Activated CD4-positive, alpha-beta T cell treated with anti-CD3 and anti-CD28 coated beads, Interleukin-2, Interleukin-6, amounts not matched to agents 100 ng/mL and 50 ng/mL, durations not matched to agents 16 hours and 8 hours (primary cell): ENCODE data around the gene ZNF382.
"Not testable (repeated sequence)": the region's sequence is repeated elsewhere in the genome, so short reads cannot be mapped to it uniquely, and the experiment has no call there.

ENCODE experiments used
- DNase-seq: peaks from one replicate; pipeline ENCODE4 v3.0.0-alpha.2; 2020

Gene ZNF382

DNA sequence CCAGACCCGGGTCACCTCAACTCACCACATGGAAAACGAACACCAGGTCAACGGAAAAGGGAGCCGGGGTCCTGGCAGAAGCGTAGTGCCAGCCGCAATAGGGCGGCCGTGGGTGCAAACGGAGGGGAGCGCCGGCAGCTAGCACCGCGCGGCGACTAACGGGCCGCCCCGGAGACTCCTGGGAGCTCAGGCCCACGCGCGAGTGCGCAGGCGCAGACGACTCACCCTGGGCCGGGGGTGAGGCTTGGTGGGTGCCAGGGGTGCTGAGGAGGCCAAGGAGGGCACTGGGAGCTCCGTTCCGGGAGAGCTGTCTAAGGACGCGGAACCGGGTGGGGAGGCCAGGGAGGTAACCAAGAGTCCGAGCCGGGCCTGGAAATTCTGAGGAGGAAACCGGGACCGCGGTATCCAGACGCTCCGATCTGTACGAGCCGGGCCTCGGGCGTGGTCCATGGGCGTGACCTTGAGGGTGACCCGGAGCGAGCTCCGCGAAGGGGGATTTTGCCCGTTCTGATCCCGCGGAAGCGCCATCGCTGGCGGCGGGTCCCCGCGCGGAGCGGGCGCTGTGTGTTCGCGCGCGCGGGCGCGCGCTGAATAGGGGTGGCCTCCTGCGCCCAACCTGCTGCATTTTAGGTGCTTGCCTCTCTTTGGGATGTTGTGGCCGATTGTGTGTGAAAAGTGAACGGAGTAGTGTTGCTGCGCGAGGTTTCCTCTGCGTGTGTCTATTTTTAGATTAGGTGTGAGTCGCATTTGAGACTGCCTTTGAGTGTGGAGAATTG lies at the start of gene ZNF382:
ZNF382 (plus strand) TSS at position 213 of the 776 bp plus-strand sequence. CDS start 4,602 bp downstream, outside the sequence.
- DNase-seq, result peak; percentile 89

DNA sequence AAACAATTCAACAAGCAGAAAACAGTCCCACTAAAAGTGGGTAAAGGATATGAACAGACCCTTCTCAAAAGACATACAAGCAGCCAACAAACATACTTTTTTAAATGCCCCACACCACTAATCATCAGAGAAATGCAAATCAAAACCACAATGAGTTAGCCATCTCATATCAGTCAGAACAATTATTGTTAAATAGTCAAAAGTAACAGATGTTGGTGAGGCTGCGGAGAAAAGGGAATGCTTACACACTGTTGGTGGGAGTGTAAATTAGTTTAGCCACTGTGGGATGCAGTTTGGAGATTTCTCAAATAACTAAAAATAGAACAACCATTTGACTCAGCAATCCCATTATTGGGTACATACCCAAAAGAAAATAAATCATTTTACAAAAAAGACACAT lies 40.7 kb upstream of the ZNF382 start:
- no peak for DNase-seq

DNA sequence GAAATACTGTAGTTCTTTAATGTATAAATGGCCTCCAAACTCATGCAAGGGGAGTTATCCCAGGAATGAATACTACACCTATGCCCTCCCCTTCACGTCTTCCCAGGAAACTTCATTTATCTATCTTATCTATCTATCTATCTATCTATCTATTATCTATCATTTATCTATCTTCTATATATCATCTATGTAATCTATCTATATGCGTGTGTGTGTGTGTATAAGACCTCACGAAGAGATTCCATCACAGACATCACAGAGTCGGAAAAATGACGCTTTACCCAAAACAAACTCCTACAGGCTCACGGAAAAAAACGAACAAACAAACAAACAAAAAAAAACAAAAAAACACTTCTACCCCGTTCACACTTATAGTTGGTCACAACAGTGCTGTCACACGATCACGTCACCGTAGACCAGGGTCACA lies 32.5 kb upstream of the ZNF382 start:
- DNase-seq, result no peak

DNA sequence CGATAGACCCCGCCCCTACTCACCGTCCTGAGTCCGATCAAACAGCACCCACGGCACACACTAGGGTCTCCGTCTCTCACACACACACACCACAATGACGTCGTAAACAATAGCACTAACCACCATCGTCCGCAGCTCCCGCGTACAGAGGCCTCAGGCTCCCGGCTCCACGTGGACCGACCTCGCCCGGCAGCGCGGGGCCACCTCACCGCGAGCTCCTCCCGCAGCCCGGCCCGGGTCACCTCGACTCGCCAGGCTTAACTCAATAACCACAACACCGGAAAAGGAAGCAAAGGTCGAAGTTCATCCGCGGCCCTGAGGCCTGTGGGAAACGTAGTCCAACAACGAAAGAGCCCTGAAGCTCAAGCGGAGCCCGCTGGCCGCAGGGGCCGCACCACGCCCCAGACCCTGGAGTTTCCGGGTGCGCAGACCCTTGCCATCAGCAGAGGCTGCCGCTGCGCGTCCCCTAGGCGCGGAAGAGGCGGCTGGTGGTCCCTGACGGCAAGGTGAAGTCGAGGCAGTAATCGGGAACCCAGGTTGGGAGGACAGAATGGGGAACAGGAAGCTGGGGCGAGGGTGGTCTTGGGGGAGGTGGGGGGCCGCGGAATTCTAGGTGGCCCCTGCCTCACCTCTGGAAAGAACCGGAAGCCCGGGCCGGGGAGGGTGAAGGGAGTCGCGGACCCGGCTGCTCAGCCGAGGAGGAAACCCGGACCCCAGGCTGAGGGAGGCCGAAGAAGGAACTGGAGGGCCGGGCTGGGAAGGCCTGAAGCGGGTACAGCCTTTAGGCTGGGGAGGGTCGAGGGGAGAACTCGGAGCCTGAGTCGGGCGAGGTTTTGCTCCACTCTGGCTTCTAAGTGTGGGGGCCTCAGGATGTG lies 31.9 kb upstream of the ZNF382 start, which contains the start of gene ZNF529:
ZNF529 (minus strand) TSS at position 273 of the 875 bp plus-strand sequence. CDS start 946 bp downstream, outside the sequence.
- peak; percentile 91 for DNase-seq

DNA sequence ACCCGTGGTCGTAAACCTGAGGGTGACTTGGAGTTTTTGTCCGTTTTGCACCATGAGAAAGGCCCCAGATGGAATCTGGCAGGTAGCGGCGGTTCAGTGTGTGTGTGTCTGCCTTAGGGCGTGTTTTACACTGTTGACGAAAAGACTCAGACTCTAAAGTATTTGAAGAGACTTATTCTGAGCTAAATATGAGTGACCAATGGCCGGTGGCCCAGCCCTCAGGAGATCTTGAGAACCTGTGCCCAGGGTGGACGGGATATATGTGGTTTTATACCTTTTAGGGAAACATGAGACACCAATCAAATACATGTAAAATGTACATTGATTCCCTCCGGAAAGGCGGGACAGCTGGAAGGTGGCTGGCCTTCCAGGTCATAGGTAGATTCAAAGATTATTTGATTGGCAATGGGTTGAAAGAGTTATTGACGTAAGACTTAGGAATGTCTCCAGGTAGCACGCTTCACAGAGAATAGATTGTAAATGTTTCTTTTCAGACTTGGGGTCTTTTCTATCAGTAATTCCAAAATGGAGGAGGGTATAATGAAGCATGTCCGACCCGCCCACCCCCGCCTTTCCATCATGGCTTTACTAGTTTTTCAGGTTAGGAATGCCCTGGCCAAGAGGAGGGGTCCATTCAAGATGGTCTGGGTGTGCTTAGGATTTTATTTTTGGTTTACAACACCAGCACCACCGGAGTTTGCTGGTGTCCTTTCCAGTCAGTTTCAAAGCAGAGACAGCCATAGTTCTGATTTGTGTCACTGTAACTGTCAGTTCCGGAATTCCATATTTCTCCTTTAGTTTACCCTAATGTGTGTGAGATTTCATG lies 31.0 kb upstream of the ZNF382 start:
- DNase-seq, result peak; percentile 3

DNA sequence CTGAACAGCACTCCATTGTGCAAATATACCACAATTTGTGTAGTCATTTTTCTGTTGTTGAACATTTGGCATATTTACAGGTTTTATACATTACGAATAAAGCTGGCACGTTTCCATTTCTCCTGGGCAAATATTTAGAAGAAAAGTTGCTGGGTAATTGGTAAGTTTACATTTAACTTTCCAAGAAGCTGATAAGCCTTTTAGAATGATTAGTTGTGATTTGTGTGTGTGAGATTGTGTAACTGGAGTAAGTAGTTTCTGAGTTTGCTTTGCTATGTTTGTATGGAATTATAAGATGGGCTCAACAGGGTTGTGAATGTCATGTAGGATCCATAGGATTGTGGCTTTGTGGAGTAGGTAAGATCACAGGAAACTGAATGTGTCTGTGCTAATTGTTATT lies 30.4 kb upstream of the ZNF382 start:
- no peak for DNase-seq

DNA sequence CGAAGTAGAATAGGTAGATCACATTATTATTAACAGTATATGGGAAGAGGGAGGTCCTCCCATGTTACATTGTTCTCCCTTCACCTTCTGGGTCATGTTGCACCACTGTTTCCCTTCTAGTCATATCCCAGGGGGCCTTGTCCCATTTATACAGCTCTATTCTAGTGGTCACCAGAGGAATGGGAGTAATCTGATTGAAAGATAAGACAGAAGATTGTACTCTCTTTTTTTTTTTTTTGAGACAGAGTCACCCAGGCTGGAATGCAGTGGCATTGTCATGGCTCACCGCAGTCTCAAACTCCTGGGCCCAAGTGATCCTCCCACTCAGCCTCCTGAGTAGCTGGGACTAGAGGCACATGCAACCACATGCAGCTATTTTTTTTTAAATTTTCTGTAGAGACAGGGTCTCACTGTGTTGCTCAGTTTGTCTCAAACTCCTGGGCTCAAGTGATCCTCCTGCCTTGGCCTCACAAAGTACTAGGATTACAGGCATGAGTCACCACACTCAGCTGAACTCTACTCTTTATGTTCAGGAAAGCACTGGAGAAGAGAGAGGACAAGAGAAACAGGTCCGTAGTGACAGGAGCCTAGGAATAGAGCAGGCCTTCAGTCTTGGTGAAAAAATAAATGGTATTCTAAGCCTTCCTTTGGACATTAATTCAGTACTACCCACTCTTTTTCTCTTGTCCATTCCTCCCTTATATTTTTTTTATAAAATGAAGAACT lies 27.7 kb upstream of the ZNF382 start:
- no peak for DNase-seq

DNA sequence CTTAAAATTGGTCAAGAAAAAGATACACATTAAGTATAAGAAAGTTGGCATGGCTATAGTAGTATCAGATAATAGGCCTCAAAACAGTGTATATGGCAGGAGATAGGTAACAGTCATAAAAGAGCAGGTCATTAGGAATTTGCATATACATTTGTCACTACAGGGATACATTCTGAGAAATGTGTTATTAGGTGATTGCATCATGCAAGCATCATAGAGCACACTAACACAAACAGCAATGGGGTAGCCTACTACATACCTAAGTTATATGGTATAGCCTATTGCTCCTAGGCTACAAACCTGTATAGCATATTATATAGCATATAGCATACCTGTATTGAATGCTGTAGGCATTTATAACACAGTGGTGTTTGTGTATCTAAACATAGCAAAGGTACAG lies 25.9 kb upstream of the ZNF382 start:
- no peak for DNase-seq

DNA sequence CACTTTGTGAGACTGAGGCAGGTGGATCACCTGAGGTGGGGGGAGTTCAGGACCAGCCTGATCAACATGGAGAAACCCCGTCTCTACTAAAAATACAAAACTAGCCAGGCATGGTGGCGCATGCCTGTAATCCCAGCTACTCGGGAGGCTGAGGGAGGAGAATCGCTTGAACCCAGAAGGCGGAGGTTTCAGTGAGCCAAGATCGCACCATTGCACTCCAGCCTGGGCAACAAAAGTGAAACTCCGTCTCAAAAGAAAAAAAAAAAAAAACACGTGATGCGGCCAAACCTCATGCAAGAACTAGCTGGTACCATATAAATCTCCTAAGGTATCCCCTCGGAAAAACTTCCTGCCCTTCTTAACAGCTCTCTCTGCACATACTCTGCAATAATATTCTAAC lies 2.4 kb upstream of the ZNF382 start:
- not testable (repeated sequence) for DNase-seq

DNA sequence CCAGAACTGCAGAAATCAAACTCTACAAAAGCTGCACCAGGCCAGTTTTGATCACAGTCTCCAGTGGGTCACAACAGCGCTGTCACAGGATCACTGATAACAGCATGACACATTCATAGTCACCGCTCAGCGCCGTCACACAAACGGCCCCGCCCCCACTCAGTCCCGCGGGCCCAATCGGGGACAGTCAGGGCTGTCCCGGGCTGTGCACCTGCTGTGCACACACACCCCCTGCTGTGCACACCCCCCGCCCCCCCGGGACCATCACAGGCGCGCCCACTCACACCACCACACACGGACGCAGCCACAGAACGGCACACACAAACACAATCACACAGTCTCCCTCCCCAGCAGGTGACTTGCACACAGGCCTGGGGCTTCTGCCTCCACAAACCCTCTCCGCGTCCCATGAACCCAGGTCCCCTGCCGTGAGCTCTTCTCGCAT lies 435 bp upstream of the ZNF382 start:
- peak; percentile 85 for DNase-seq

DNA sequence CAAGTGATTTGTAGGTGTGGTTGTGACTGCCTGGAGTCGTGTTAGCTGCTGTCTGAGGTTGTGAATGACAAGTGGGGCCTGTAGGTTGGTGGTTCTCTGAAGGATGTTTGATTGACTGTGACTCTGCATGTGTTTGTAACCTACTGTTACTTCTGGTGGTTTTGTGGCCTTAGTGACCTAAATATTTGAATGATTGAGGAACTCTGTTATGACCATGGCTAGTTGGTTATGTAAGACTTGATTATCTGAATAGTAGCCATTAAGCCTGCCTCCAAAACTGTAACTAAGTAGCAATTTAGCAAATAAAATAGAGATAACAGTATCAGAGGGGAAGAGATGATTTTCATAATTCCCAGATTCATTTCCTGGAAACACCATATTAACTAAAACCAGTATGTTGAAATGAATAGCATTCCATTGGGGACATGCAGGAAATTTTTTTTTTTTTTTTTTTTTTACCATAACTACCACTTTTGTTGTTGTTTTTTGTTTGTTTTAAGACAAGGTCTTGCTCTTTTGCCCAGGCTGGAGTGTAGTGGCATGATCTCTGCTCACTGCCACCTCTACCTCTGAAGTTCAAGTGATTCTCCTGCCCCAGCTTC lies 865 bp downstream of the ZNF382 start:
- DNase-seq, result no peak

DNA sequence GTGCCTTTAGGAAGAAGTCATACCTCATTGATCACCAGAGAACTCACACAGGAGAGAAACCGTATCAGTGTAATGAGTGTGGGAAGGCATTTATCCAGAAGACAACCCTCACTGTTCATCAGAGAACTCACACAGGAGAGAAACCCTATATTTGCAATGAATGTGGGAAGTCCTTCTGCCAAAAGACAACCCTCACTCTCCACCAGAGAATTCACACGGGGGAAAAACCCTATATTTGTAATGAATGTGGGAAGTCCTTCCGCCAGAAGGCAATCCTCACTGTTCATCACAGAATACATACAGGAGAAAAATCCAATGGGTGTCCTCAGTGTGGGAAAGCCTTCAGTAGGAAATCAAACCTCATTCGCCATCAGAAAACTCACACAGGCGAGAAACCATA lies 21.9 kb downstream of the ZNF382 start:
- DNase-seq, result no peak

DNA sequence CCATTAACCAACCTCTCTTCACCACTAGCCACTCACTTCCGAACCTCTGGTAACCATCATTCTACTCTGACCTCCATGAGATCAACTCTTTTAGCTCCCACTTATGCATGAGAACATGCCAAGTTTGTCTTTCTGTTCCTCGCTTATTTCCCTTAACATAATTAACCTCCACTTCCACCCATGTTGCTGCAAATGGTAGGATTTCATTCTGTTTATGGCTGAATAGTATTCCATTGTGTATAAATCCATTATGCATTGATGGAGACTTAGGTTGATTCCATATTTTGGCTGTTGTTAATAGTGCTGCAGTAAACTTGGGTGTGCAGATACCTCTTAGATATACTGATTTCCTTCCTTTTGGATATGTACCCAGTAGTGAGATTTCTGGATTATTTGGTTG lies 30.2 kb downstream of the ZNF382 start:
- no peak for DNase-seq

DNA sequence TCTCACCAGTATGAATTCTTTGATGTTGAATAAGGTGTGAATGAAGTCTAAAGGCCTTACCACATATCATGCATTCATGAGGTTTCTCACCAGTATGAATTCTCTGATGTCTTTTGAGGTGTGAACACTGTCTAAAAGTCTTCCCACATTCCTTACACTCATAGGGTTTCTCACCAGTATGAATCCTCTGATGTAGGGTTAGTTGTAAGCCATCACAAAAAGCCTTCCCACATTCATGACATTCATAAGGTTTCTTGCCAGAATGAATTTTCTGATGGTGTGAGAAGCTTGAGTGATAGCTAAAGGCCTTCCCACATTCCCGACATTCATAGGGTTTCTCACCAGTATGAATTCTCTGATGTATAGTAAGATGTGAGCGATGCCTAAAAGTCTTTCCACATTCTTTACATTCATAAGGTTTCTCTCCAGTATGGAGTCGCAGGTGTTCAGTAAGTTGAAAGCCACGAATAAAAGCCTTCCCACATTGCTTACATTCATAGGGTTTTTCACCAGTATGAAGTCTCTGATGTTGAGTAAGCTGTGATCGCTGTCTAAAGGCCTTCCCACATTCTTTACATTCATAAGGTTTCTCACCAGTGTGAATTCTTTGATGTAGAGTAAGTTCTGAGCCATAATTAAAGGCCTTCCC lies 33.9 kb downstream of the ZNF382 start:
- DNase-seq, result no peak

DNA sequence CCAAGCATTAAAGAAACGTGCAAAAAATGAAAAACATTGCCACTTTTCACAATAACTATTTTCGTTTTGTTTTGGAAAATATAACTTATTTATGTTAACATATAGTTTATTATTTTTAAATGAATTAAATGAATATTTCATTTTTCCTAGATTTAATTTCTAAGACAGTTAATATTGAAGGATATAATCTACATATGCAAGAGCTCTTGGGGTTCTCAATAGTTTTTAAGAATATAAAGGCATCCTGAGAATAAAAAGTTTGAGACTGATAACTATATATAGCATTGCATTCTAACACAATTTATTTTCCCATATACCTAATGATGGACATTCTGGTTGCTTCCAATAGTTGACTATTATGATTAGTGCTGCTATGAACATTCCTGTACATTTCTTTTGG lies 41.6 kb downstream of the ZNF382 start:
- no peak for DNase-seq

DNA sequence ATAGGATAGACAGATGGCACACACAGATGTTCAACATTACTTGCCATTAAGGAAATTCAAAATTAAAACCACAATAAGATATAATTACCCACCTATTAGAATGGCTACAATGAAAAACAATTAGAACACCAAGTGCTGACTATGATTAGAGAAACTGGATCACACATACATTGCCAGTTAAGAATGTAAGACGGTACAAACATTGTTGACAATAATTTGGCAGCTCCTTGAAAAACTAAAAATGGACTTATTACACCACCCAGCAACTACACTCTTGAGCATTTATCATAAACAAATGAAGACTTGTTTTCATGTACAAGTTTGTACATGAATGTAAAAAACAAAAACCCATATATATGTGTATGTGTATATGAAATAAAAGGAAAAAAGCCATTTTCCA lies 47.8 kb downstream of the ZNF382 start:
- no peak for DNase-seq

DNA sequence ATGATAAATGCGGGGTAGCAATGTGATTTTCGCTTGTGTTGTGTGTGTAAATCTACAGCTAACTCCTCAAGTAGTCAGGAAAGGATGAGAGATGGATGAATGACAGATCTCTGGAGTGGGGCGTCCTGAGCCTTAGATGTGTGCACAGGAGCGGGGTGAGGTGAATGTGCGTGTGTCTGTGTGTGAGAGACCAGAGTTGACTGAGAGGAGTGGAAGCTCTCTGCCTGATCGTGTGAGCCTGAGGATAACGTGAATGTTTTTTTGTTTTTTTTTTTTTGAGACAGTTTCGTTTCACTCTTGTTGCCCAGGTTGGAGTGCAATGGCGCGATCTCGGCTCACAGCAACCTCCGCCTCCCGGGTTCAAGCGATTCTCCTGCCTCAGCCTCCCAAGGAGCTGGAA lies 60.7 kb downstream of the ZNF382 start:
- DNase-seq, result no peak

DNA sequence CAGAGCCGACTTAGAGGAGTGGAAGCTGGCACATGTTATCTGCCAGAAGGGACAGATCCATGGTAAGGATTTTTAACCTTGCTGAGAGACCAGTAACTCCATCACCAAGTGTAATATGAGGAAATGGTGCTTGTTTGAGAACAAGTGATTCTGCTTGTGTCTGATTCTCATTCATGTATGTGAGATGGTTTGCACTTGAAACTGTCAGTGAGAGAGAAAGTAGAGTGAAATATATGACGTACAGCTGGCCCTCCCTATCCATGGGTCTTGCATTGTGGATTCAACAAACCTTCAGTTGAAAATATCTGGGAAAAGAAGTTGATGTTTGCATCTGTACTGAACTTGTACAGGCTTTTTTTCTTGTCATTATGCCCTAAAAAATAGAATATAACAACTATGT lies 63.5 kb downstream of the ZNF382 start:
- DNase-seq, result no peak

DNA sequence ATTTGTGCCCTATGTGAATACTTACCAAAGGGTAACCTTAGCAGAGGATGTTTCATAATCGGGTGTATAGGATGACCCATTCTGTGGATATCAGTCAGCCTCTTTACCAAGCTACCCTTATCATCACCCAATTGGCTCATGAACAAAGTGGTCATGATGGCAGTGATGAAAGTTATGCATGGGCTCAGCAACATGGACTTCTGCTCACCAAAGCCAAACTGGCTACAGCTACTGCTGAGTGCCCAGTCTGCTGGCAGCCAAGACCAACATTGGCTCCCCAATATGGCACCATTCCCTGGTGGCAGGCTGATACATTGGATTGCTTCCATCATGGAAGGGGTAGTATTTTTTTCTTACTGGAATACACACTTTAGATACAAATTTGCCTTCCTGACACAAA lies 67.3 kb downstream of the ZNF382 start:
- no peak for DNase-seq

DNA sequence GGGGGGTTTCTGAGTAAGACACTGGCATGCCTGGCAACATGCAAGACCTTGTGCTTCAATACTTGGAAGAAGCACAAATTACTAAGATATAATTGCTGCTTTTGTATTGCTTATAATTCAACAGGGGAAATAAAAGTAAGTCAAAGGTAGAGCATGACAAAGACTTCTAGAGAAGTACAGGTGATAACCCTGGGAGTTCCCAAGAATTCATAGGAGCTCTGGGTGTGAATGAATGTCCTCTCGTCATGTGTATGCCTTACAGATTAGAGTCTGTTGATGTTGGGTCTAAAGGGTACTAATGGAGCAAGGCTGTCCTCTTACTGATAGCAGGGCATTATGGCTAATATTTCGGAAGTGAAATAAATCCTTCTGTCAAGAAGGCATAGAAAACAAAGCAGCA lies 69.1 kb downstream of the ZNF382 start:
- DNase-seq, result no peak

DNA sequence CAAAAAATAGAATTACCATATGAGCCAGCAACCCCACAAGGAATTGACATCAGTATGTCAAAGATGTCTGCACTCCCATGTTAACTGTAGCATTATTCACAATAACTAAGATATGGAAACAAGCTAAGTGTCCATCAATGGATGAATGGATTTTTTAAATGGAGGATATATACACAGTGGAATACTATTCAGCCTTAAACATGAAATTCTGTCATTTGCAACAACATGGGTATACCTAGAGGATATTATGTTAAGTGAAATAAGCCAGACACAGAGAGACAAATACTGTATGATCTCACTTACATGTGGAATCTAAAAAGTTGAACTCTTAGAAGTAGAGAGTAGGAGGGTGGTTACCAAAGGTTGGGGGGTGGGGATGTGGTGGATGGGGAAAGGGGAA lies 74.3 kb downstream of the ZNF382 start:
- DNase-seq, result no peak
